ENCODE data around the gene PAWR.

DNA sequence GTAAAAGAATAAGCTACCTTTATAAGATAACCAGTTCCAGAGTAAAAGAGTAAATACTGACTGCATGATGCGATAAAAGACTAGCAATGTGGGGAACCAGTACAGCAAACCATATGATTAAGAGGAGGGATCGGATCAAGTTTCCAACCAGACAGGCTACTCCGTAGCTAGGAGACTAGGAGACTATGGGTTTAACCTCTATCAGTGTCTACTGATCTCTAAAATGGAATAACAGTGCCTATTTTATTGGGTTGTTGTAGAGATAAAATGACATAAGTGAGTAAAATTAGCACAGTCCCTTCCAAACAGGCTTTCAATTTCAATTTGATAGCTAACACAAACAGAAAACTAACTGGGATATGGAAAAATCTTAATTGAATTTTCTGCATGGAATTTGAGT is 76.0 kb downstream of the PAWR start:
- TF ChIP-seq POLR2AphosphoS5 (IDR thresholded peaks at IDR 0.05) (no peak), CTCF (IDR thresholded peaks at IDR 0.05) (no peak), POLR2A (IDR thresholded peaks at IDR 0.05) (no peak)
